Heart right ventricle (tissue), 16 donors: ENCODE results near the gene LTBP2. TPM values are rescaled to one million over a fixed set of nuclear protein-coding genes. Genes with fewer than 3 reads are reported as not detected.

ENCODE experiments used
- ATAC-seq, 8 donors: fragments of 200-7000 bp; cut with Tn5 transposase; one replicate each; pipeline ENCODE4 v1.9.1; 2020; ENCODE audit warnings: mild to moderate bottlenecking in 8 of 8, moderate library complexity in 8 of 8, moderate number of reproducible peaks in 1 of 8
- DNase-seq, 2 donors: peaks; one replicate each; pipeline ENCODE4 v3.0.0-alpha.2; 2020
- H3K27ac ChIP-seq, 10 donors: fragments of 200-600 bp; sonication (generic) in 2 of 10; one replicate each; pipeline versions ENCODE4 v1.5.0 to v1.8.0; 2020 to 2022; ENCODE audit warnings: mild to moderate bottlenecking in 3 of 10
- H3K27me3 ChIP-seq, 7 donors: fragments of 200-600 bp; one replicate each; pipeline ENCODE4 v1.8.0; 2021 to 2022; ENCODE audit warnings: mild to moderate bottlenecking in 2 of 7
- H3K36me3 ChIP-seq, 9 donors: fragments of 200-600 bp; sonication (generic) in 1 of 9; one replicate each; pipeline versions ENCODE4 v1.5.0 to v1.8.0; 2020 to 2022; ENCODE audit warnings: mild to moderate bottlenecking in 2 of 9
- H3K4me1 ChIP-seq, 9 donors: fragments of 200-600 bp; sonication (generic) in 1 of 9; one replicate each; pipeline versions ENCODE4 v1.5.0 to v1.8.0; 2020 to 2022; ENCODE audit warnings: mild to moderate bottlenecking in 4 of 9
- H3K4me3 ChIP-seq, 10 donors: fragments of 200-600 bp; sonication (generic) in 2 of 10; one replicate each; pipeline versions ENCODE4 v1.5.0 to v1.8.0; 2020 to 2022; ENCODE audit warnings: mild to moderate bottlenecking in 7 of 10, moderate library complexity in 2 of 10
- H3K9me3 ChIP-seq, 11 donors: fragments of 200-600 bp in 10 of 11; sonication (generic) in 2 of 11; one replicate each; pipeline versions ENCODE4 v1.5.0 to v1.8.0; 2013 to 2022; ENCODE audit warnings: mild to moderate bottlenecking in 2 of 11, control low read depth in 1 of 11, moderate library complexity in 1 of 11
- WGBS, 2 donors: extraction: QIAGEN DNeasy Blood & Tissue Kit; methylation state at CpG; one replicate each; pipeline ENCODE4 v1.1.7; 2013; ENCODE audit warnings: inconsistent platforms in 1 of 2; 5-methylcytosine and 5-hydroxymethylcytosine counted together
- intact Hi-C, 10 donors: fragments of 100-400 bp; cut with DNase I; formaldehyde crosslinking; loops; one replicate each; pipeline versions ENCODE4 v1.11.1 to v1.14.2; 2022
- polyA plus RNA-seq, 2 donors: library from polyadenylated mRNA; stranded (reverse); fragments of 200-250 nt; gene quantifications; one replicate each; pipeline ENCODE4 v1.2.3, GENCODE V29; 2013
- total RNA-seq, 10 donors: library from RNA; stranded (reverse); fragmentation: NEBNext Ultra II Directional in 3 of 10; extraction: Animal tissue kit (Norgen Biotek cat#: 25700) in 3 of 10; gene quantifications; one replicate each; pipeline versions ENCODE4 v1.2.1 to v1.2.4, GENCODE V29; 2021 to 2023
- TF ChIP-seq, protein P1 (sequence below), 9 donors: fragments of 200-600 bp; sonication (generic) in 2 of 9; IDR thresholded peaks; one replicate each; pipeline versions ENCODE4 v1.5.0 to v1.8.0; 2021 to 2022; ENCODE audit warnings: antibody characterized with exemption in 9 of 9, mild to moderate bottlenecking in 5 of 9, moderate library complexity in 1 of 9
- donor health status: Arrhythmogenic right ventricular cardiomyopathy.
- donor health status: ischemic (EF 13 %, LVEDD 7.1; RV severe dilation, severe dysfunction).
- donor health status: healthy with polysubstance abuse.
- donor health status: DM: no; HTN: yes; CAD: no.
- donor health status: DM: no; HTN: no; CAD: no.
- donor health status: ischemic (EF 25% LVEDD 6.9; RV normal size, moderate dysfunction).
- donor health status: ischemic (EF 25% LVEDD 5.7; RV mildly dilated, moderate dysfunction).
- donor health status: healthy.
- donor health status: DM: yes; HTN: yes; CAD: no.
- donor health status: Ischemic cardiomyopathy.
- donor health status: ischemic (EF 35%, LVEDD 5.7; RV mildly dilated, moderate dysfunction).
- donor health status: nonischemic (EF 11% LVEDD 7.7; RV severe dilation, severe dysfunction).
- donor health status: DM: yes; HTN: yes; CAD: no.
- donor health status: PGD.
- donor health status: ischemic (EF 29% LVEDD 5.4; RV normal size, mild dysfunction).
- donor health status: nonischemic (EF 23%, LVEDD 6.1; RV moderate dilation, normal function).

LTBP2 gene
- total and polyA plus RNA-seq, 12 donors: 3.5 to 50.3 (median 17.3) TPM

DNA sequence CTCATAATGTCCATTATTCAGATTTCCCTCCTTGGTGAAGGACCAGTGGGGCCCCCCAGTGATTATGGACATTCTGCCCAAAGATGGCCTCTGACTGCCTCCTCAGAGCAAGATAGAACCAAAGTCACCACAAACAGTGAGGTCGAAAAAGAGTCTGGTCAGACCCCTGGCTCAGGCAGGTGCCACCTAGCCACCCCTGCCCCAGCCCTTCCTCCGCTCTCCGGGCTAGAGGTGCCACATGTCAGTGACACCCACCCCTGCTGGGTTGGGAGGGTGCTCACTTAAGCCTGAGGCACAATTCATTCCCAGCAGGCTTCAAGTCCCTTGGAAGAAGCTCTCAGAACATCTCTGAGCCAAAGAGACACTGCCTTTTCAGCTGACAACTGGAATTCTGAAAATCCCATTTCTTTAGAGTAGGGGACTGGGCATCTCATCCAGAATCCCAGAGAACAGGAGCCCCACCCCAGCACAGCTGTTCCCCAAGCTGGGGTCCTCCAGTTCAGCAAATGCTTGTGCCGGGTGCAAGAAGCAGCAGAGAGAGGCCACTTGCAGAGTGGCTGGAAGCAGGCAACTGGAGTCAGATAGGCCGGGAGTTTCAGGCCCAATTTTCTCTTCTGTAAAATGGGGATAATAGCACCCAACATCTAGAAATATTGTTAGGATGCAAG is 68.1 kb downstream of the LTBP2 start:
- Histone ChIP-seq H3K4me1 (peaks cover 0 to 13% (median 8%) of the 10 kb centered on the region in 9 donors), H3K9me3 (no peaks in the 10 kb centered on the region), H3K4me3 (no peak overlapping the region), H3K36me3 (peaks cover 0 to 32% (median 0%) of the 10 kb centered on the region in 9 donors), H3K27ac (no peak overlapping the region), H3K27me3 (no peaks in the 10 kb centered on the region)
- ATAC-seq: no peak
- WGBS, 2 donors: 91 to 92% methylated on average over 5 of the region's 5 CpGs
- intact Hi-C loops: no loop called here
- DNase-seq: no peak
- TF ChIP-seq, protein P1, sequence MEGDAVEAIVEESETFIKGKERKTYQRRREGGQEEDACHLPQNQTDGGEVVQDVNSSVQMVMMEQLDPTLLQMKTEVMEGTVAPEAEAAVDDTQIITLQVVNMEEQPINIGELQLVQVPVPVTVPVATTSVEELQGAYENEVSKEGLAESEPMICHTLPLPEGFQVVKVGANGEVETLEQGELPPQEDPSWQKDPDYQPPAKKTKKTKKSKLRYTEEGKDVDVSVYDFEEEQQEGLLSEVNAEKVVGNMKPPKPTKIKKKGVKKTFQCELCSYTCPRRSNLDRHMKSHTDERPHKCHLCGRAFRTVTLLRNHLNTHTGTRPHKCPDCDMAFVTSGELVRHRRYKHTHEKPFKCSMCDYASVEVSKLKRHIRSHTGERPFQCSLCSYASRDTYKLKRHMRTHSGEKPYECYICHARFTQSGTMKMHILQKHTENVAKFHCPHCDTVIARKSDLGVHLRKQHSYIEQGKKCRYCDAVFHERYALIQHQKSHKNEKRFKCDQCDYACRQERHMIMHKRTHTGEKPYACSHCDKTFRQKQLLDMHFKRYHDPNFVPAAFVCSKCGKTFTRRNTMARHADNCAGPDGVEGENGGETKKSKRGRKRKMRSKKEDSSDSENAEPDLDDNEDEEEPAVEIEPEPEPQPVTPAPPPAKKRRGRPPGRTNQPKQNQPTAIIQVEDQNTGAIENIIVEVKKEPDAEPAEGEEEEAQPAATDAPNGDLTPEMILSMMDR (IDR thresholded peaks at IDR 0.05): no peak

DNA sequence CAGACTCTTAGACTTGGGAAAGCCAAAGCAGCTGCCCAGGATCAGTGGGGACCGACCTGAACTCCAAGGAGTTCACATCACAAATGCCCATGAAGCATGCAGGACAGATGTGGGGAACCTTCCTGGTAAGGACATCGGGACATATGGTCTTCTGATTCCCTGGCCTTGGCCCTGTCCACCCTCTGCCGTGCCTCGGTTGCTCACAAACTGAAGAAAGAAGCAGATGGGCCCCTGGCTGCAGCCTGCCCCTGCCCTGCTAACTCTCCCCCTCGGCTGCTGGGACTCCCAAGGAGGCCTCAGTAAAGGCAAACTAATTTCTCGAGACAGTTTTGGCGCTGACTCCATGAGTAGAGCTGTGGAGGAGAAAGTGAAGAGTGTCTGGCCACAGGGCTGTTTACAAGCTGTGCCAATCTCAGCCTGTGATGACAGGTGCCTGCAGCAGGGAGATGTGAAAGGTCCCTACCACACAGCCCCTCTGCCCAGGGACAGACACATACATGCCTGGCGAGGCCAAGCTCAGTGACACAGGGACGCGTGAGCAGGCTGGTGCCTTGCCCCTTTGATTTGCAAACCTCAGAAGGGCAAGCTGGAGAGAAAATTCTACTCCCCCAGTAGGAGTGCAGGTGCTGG is 69.9 kb downstream of the LTBP2 start:
- intact Hi-C loops: no loop called here
- 69 to 76% methylated on average over 10 of the region's 10 CpGs for WGBS, 2 donors
- H3K9me3 ChIP-seq: no peaks in the 10 kb centered on the region
- H3K36me3 ChIP-seq: peaks cover 0 to 28% (median 0%) of the 10 kb centered on the region in 9 donors
- no peak overlapping the region for H3K4me3 ChIP-seq
- DNase-seq: no peak
- no peaks in the 10 kb centered on the region for H3K27me3 ChIP-seq
- H3K27ac ChIP-seq: no peak overlapping the region
- ATAC-seq: peak in 3 of 8 donors; percentile 31 to 58 (median 33)
- TF ChIP-seq, protein P1 (IDR thresholded peaks at IDR 0.05): no peak
- H3K4me1 ChIP-seq: peaks cover 0 to 7% (median 0%) of the 10 kb centered on the region in 9 donors

DNA sequence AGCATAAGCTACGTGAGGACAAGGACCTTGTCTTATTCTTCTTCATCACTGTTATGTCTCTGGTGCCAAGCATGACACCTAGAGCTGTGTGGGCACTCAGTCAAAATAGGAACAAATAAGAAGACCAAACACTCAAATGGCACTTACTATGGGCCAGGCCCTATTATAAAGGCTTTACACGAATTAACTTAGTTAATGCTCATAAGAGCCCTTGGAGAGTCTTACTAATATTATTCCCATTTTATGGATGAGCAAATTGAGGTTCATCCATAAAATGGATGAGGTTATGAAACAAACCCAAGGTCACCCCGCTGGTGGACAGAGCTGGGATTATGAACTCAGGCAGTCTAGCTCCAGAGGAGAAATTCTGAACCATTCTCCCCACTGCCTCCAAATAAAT is 70.8 kb downstream of the LTBP2 start:
- H3K4me3 ChIP-seq: no peak overlapping the region
- WGBS, 2 donors: 91 to 95% methylated on average over 3 of the region's 3 CpGs
- no peaks in the 10 kb centered on the region for H3K9me3 ChIP-seq
- peaks cover 0 to 23% (median 0%) of the 10 kb centered on the region in 9 donors for H3K36me3 ChIP-seq
- H3K4me1 ChIP-seq: peaks cover 0 to 7% (median 0%) of the 10 kb centered on the region in 9 donors
- no peak for ATAC-seq
- intact Hi-C loops: no loop called here
- H3K27ac ChIP-seq: no peak overlapping the region
- TF ChIP-seq, protein P1 (IDR thresholded peaks at IDR 0.05): no peak
- no peaks in the 10 kb centered on the region for H3K27me3 ChIP-seq
- no peak for DNase-seq

DNA sequence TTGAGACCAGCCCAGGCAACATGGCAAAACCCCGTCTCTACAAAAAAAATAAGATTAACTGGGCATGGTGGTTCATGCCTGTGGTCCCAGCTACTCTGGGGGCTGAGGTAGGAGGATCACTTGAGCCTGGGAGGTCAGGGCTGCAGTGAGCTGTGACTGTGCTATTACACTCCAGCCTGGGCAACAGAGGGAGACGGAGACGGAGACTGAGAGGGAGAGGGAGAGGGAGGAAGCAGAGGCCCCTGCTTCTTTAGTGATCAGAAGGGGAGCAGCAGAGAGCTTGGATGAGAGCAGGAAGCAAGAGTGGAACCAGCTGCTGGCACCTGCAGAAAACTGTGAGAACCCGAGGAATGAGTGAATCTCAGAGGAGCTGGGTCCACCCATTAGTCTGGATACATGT is 72.5 kb downstream of the LTBP2 start:
- TF ChIP-seq, protein P1 (IDR thresholded peaks at IDR 0.05): no peak
- intact Hi-C loops: loop anchor here in 1 of 10 donors (10.0 kb wide), 1 partner anchor 65 kb away; no protein-coding TSS in a partner anchor
- H3K4me3 ChIP-seq: no peak overlapping the region
- H3K27ac ChIP-seq: no peak overlapping the region
- 68 to 76% methylated on average over 4 of the region's 4 CpGs for WGBS, 2 donors
- no peak for ATAC-seq
- peaks cover 0 to 7% (median 0%) of the 10 kb centered on the region in 9 donors for H3K4me1 ChIP-seq
- DNase-seq: no peak
- H3K27me3 ChIP-seq: no peaks in the 10 kb centered on the region
- peaks cover 0 to 27% (median 0%) of the 10 kb centered on the region in 9 donors for H3K36me3 ChIP-seq
- H3K9me3 ChIP-seq: no peaks in the 10 kb centered on the region
